NB4 (cell line): Measurements from ENCODE around the gene BARHL1.

Source experiments
- POLR2A ChIP-seq: IDR thresholded peaks from 2 replicates; pipeline ENCODE4 v1.6.1; 2011; ENCODE audit warnings: mild to moderate bottlenecking; ENCODE audit not compliant: insufficient read length; ENCODE audit errors: extremely low read depth
- TF ChIP-seq, protein P1 (sequence below): IDR thresholded peaks from one replicate; pipeline ENCODE4 v1.5.1; 2012; ENCODE audit warnings: low read depth, low read length

DNA sequence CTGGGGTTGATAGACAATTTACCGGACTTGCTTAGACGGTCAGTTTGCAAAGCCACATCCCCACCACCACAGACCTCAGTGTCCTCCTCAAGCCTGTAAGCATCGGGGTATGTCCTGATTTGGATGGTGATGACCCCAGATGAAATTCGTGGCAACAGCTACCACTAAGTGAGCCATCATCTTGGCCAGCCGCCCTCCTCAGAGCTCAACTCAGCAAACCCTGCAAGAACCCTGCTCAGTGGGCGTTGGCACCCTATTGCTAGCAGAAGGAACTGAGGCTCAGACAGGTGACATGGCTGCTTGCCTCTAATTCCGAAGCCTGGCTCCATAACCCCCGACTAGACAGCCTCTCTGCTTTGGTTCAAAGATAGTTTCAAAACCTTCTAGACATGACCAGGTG lies 41.4 kb upstream of the BARHL1 start:
- TF ChIP-seq, protein P1, sequence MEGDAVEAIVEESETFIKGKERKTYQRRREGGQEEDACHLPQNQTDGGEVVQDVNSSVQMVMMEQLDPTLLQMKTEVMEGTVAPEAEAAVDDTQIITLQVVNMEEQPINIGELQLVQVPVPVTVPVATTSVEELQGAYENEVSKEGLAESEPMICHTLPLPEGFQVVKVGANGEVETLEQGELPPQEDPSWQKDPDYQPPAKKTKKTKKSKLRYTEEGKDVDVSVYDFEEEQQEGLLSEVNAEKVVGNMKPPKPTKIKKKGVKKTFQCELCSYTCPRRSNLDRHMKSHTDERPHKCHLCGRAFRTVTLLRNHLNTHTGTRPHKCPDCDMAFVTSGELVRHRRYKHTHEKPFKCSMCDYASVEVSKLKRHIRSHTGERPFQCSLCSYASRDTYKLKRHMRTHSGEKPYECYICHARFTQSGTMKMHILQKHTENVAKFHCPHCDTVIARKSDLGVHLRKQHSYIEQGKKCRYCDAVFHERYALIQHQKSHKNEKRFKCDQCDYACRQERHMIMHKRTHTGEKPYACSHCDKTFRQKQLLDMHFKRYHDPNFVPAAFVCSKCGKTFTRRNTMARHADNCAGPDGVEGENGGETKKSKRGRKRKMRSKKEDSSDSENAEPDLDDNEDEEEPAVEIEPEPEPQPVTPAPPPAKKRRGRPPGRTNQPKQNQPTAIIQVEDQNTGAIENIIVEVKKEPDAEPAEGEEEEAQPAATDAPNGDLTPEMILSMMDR: no peak
- no peak for TF ChIP-seq POLR2A
